Panc1 (cell line): ENCODE results near the gene AP3M1. TPM values are rescaled to one million over a fixed set of nuclear protein-coding genes. Genes with fewer than 3 reads are reported as not detected.
A peak's percentile ranks its signal among the peaks of the same experiment; 100 is the strongest.

Source experiments
- ATAC-seq: fragments of 200-7000 bp; cut with Tn5 transposase; 2 replicates; pipeline ENCODE4 v1.9.1; 2020; ENCODE audit warnings: mild to moderate bottlenecking, moderate library complexity
- BruUV-seq: library from RNA; stranded (reverse); fragments of 400-500 nt; replicated peaks from 2 replicates; lab custom pipeline; 2021; lab: Mats Ljungman, UMichigan
- CTCF ChIA-PET: fragments of 300-600 bp; sonication (Branson Sonifier 250); formaldehyde crosslinking; loops from one replicate; lab custom pipeline; 2022; ENCODE audit warnings: antibody characterized with exemption; lab: Charles Lee
- POLR2A ChIA-PET: fragments of 300-600 bp; sonication (Branson Sonifier 250); formaldehyde crosslinking; loops from one replicate; lab custom pipeline; 2022; ENCODE audit warnings: antibody characterized with exemption; lab: Charles Lee
- DNase-seq: peaks from one replicate; pipeline ENCODE4 v3.0.0-alpha.2; 2010; ENCODE audit warnings: low read depth, low spot score
- H3K27ac ChIP-seq: 2 replicates; pipeline ENCODE4 v1.5.1; 2011; ENCODE audit warnings: mild to moderate bottlenecking, low read length, inconsistent platforms
- H3K27me3 ChIP-seq: fragments of 200-500 bp; sonication (Bioruptor generic); 2 replicates; pipeline ENCODE4 v1.6.0; 2014; ENCODE audit warnings: low read length, inconsistent platforms; ENCODE audit not compliant: control insufficient read depth, insufficient read depth
- H3K36me3 ChIP-seq: fragments of 200-500 bp; sonication (Bioruptor generic); 2 replicates; pipeline ENCODE4 v1.5.1; 2014; ENCODE audit warnings: inconsistent platforms, mild to moderate bottlenecking, low read length, moderate library complexity; ENCODE audit not compliant: control insufficient read depth, insufficient read depth
- H3K4me1 ChIP-seq: 2 replicates; pipeline ENCODE4 v1.5.1; 2011; ENCODE audit warnings: inconsistent platforms, mild to moderate bottlenecking, low read length, moderate library complexity; ENCODE audit not compliant: control insufficient read depth, insufficient read depth
- H3K4me3 ChIP-seq, 2 experiments: 2 replicates each; pipeline ENCODE4 v1.5.1; 2011 to 2012; ENCODE audit warnings: low read depth in 2 of 2, low read length in 2 of 2, mild to moderate bottlenecking in 2 of 2, inconsistent platforms in 1 of 2, moderate library complexity in 1 of 2
- H3K9me3 ChIP-seq: fragments of 200-500 bp; sonication (Bioruptor generic); 2 replicates; pipeline ENCODE4 v1.5.1; 2014; ENCODE audit warnings: low read depth, mild to moderate bottlenecking, inconsistent platforms, low read length, moderate library complexity; ENCODE audit not compliant: control insufficient read depth, insufficient read depth
- CTCF ChIP-seq: fragments of 450-650 bp; IDR thresholded peaks from 2 replicates; pipeline ENCODE4 v1.5.1; 2017; ENCODE audit warnings: mild to moderate bottlenecking
- POLR2AphosphoS5 ChIP-seq: IDR thresholded peaks from 2 replicates; pipeline ENCODE4 v1.6.1; 2012; ENCODE audit warnings: mild to moderate bottlenecking, low read depth, low read length, moderate library complexity
- REST ChIP-seq, 2 experiments: IDR thresholded peaks; 2 replicates each; pipeline ENCODE4 v1.6.1; 2011 to 2012; ENCODE audit warnings: low read depth in 2 of 2, control low read depth in 1 of 2, low read length in 1 of 2, mild to moderate bottlenecking in 1 of 2, moderate library complexity in 1 of 2; ENCODE audit not compliant: insufficient read depth in 1 of 2
- SIN3A ChIP-seq: IDR thresholded peaks from 2 replicates; pipeline ENCODE4 v1.6.1; 2012; ENCODE audit warnings: low read depth, mild to moderate bottlenecking, low read length, moderate library complexity, borderline replicate concordance; ENCODE audit not compliant: insufficient read depth
- TCF7L2 ChIP-seq: IDR thresholded peaks from 2 replicates; pipeline ENCODE4 v1.6.1; 2011; ENCODE audit warnings: mild to moderate bottlenecking, low read depth, low read length, inconsistent platforms
- in situ Hi-C: cut with HindIII; loops from 2 replicates; pipeline ENCODE4 v1.10.0; 2016; ENCODE audit warnings: low sequenced_read_pairs, low pct_unique_long_range_greater_than_20kb
- intact Hi-C: fragments of 100-400 bp; cut with micrococcal nuclease; formaldehyde crosslinking; loops from one replicate; pipeline ENCODE4 v1.10.0; 2022; ENCODE audit not compliant: unreplicated experiment
- total RNA-seq: library from RNA; stranded (reverse); gene quantifications from one replicate; pipeline ENCODE4 v1.2.1, GENCODE V29; 2021; ENCODE audit not compliant: unreplicated experiment

AP3M1 gene
- total RNA-seq, 1 experiment from 2014 or later, result 51.5 TPM

- Histone ChIP-seq H3K27ac (no peak overlapping the region), H3K4me3 (no peak overlapping the region), H3K36me3 (peaks cover 62% of the 10 kb centered on the region), H3K9me3 (no peaks in the 10 kb centered on the region), H3K27me3 (no peaks in the 10 kb centered on the region), H3K4me1 (no peaks in the 10 kb centered on the region)
- DNase-seq (no peak), ATAC-seq (no peak)
- BruUV-seq, result no TSS peak
- ChIA-PET POLR2A (no interaction called here), CTCF (no interaction called here)
- in situ Hi-C loops, result no loop called here
- intact Hi-C loops, result no loop called here
- TF ChIP-seq POLR2AphosphoS5, result peak; percentile 13; the same call in 1 of the 2 replicates
- TF ChIP-seq SIN3A, result no peak
Observed at GRCh38 chr10:74122060-74122459, 28.6 kb downstream of the AP3M1 start.

- DNase-seq (no peak), ATAC-seq (no peak)
- H3K27ac ChIP-seq, result peak overlapping the region; percentile 12; the same call in 1 of the 2 replicates
- no peaks in the 10 kb centered on the region for H3K4me1 ChIP-seq
- H3K36me3 ChIP-seq, result peaks cover 68% of the 10 kb centered on the region
- no peaks in the 10 kb centered on the region for H3K27me3 ChIP-seq
- ChIA-PET CTCF (no interaction called here), POLR2A (no interaction called here)
- H3K9me3 ChIP-seq, result no peaks in the 10 kb centered on the region
- intact Hi-C loops, result no loop called here
- in situ Hi-C loops, result no loop called here
- H3K4me3 ChIP-seq, result no peak overlapping the region
- TF ChIP-seq SIN3A (no peak), TCF7L2 (no peak)
- BruUV-seq, result no TSS peak
Observed at GRCh38 chr10:74121368-74121767, 29.3 kb downstream of the AP3M1 start.

- ChIA-PET CTCF (no interaction called here), POLR2A (no interaction called here)
- no peaks in the 10 kb centered on the region for H3K27me3 ChIP-seq
- H3K27ac ChIP-seq, result peak overlapping the region; percentile 12; the same call in 1 of the 2 replicates
- intact Hi-C loops (no loop called here), in situ Hi-C loops (no loop called here)
- DNase-seq, result no peak
- BruUV-seq, result no TSS peak
- H3K9me3 ChIP-seq, result no peaks in the 10 kb centered on the region
- TF ChIP-seq CTCF, result no peak
- TF ChIP-seq REST (IDR thresholded peaks at IDR 0.05; ENCODE audit: insufficient read depth in 1 of 2, low read depth in 2 of 2, low read length in 1 of 2), result no peak
- no peak for TF ChIP-seq TCF7L2
- no peak for TF ChIP-seq POLR2AphosphoS5
- H3K4me3 ChIP-seq, result no peak overlapping the region
- ATAC-seq, result no peak
- no peaks in the 10 kb centered on the region for H3K4me1 ChIP-seq
- peaks cover 71% of the 10 kb centered on the region for H3K36me3 ChIP-seq
Observed at GRCh38 chr10:74120911-74121310, 29.7 kb downstream of the AP3M1 start.
